Upper lobe of right lung (tissue), 1 donor: ENCODE results near the gene ARHGAP1. TPM values are rescaled to one million over a fixed set of nuclear protein-coding genes. Genes with fewer than 3 reads are reported as not detected.

Source experiments
- ATAC-seq: fragments of 200-7000 bp; cut with Tn5 transposase; one replicate; pipeline ENCODE4 v1.9.1; 2020; ENCODE audit warnings: mild to moderate bottlenecking, moderate library complexity
- DNase-seq: peaks from one replicate; pipeline ENCODE4 v3.0.0-alpha.2; 2020
- H3K27ac ChIP-seq: fragments of 200-600 bp; one replicate; pipeline ENCODE4 v1.8.0; 2022
- H3K27me3 ChIP-seq: fragments of 200-600 bp; one replicate; pipeline ENCODE4 v1.8.0; 2022; ENCODE audit warnings: mild to moderate bottlenecking
- H3K36me3 ChIP-seq: fragments of 200-600 bp; one replicate; pipeline ENCODE4 v1.8.0; 2022
- H3K4me1 ChIP-seq: fragments of 200-600 bp; one replicate; pipeline ENCODE4 v1.8.0; 2022
- H3K4me3 ChIP-seq: fragments of 200-600 bp; one replicate; pipeline ENCODE4 v1.8.0; 2022; ENCODE audit warnings: mild to moderate bottlenecking
- H3K9me3 ChIP-seq: fragments of 200-600 bp; one replicate; pipeline ENCODE4 v1.8.0; 2022
- intact Hi-C: fragments of 100-400 bp; cut with DNase I; formaldehyde crosslinking; loops from one replicate; pipeline ENCODE4 v1.11.0; 2022
- total RNA-seq: library from RNA; stranded (reverse); fragmentation: NEBNext Ultra II Directional; extraction: Animal tissue kit (Norgen Biotek cat#: 25700); gene quantifications from one replicate; pipeline ENCODE4 v1.2.1, GENCODE V29; 2021
- TF ChIP-seq, protein P1 (sequence below): fragments of 200-600 bp; IDR thresholded peaks from one replicate; pipeline ENCODE4 v1.8.0; 2022; ENCODE audit warnings: antibody characterized with exemption
- donor health status: DM: no; HTN: yes; CAD: no; lungs with severe emphysema.

Gene ARHGAP1
- total RNA-seq, 1 donor from 2014 or later = 62.8 TPM

DNA sequence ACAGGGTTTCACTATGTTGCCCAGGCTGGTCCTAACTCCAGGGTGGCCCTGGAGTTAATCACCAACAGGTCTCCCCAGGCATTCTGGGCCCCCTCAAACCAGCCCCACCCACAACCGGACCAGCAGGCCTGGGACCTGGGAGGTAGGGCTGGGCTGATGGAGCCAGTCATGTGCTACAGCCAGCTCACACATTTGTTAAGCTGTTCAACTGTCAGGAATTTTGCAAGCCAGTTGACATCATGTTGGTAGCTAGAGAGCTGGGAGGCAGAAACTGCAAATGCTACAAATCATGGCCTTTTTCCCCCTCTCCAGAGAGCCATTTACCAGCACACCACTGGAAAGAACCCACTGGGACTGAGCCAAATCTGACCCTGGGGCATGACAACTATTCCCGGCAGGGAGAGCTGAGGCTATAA lies 6.8 kb downstream of the ARHGAP1 start:
- Histone ChIP-seq H3K27me3 (no peaks in the 10 kb centered on the region), H3K27ac (peak overlapping the region; percentile 30), H3K4me1 (peaks cover 16% of the 10 kb centered on the region), H3K9me3 (no peaks in the 10 kb centered on the region), H3K4me3 (no peak overlapping the region), H3K36me3 (peaks cover 61% of the 10 kb centered on the region)
- intact Hi-C loops = no loop called here
- TF ChIP-seq, protein P1, sequence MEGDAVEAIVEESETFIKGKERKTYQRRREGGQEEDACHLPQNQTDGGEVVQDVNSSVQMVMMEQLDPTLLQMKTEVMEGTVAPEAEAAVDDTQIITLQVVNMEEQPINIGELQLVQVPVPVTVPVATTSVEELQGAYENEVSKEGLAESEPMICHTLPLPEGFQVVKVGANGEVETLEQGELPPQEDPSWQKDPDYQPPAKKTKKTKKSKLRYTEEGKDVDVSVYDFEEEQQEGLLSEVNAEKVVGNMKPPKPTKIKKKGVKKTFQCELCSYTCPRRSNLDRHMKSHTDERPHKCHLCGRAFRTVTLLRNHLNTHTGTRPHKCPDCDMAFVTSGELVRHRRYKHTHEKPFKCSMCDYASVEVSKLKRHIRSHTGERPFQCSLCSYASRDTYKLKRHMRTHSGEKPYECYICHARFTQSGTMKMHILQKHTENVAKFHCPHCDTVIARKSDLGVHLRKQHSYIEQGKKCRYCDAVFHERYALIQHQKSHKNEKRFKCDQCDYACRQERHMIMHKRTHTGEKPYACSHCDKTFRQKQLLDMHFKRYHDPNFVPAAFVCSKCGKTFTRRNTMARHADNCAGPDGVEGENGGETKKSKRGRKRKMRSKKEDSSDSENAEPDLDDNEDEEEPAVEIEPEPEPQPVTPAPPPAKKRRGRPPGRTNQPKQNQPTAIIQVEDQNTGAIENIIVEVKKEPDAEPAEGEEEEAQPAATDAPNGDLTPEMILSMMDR = no peak
- ATAC-seq = no peak
- DNase-seq = no peak

- peaks cover 15% of the 10 kb centered on the region for H3K4me1 ChIP-seq
- no peak for DNase-seq
- intact Hi-C loops = no loop called here
- H3K9me3 ChIP-seq = no peaks in the 10 kb centered on the region
- no peak for ATAC-seq
- no peaks in the 10 kb centered on the region for H3K27me3 ChIP-seq
- TF ChIP-seq, protein P1 = no peak
- no peak overlapping the region for H3K27ac ChIP-seq
- H3K36me3 ChIP-seq = peaks cover 71% of the 10 kb centered on the region
- no peak overlapping the region for H3K4me3 ChIP-seq
Observed at GRCh38 chr11:46692450-46692849, 8.0 kb downstream of the ARHGAP1 start.

DNA sequence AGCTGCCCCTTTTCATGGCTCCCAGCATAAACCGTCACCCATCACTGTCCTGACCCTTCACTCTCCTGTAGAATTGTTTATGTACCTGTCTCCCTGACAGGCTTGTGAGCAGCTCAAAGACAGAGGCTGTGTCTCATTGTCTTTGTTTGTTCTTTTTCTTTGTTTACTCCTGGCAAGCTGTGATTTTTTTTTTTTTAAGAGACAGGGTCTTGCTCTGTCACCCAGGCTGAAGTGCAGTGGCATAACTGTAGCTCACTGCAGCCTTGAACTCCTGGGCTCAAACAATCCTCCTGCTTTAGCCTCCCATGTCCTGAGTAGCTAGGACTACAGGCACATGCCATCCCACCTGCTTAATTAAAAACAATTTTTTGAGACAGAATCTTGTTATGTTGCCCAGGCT lies 9.7 kb downstream of the ARHGAP1 start:
- no peaks in the 10 kb centered on the region for H3K27me3 ChIP-seq
- intact Hi-C loops = no loop called here
- ATAC-seq (no peak), DNase-seq (no peak)
- no peaks in the 10 kb centered on the region for H3K9me3 ChIP-seq
- no peak overlapping the region for H3K27ac ChIP-seq
- peaks cover 10% of the 10 kb centered on the region for H3K4me1 ChIP-seq
- TF ChIP-seq, protein P1 = no peak
- peaks cover 84% of the 10 kb centered on the region for H3K36me3 ChIP-seq
- H3K4me3 ChIP-seq = no peak overlapping the region

DNA sequence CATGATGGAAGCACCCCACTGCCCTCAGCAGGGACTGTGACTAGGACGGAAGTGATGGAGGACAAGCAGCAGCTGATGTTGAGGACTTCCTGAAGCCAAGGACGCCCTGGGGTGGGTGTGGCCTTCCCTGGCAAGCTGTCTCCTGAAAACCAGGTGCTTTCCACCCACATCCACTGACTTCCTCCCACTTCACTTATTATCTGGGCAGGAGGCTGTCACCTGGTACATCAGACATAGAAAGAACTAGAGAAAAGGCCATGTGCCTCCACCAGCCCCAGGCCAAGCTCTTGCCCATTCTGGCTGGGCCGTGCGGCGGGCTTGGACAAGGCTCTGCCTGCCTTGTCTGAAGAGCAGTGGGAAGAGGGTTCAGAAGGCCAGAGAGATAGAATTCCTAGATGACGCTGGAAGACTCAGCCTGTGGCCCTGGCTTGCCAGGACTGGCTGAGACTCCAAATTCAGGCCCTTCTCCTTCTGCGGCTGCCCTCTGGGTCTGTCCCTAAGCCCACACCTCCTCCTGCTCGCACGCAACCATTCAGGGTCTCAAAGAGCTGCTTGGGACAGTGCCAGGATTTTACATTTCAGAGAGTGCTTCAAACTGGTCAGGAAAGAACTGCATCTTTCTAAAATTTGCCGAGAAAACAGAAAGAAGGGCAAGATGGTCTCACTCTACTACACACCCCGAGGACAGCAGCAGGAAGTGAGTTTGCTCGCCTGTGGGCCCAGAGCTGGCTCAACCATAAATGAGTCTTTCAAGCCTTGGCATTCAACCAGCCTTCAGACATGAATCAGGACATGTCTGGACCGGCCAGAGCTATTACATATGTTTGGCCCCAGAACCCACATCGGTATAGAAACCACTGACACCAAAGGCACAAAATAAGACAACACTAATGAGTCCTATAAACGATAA lies 13.3 kb downstream of the ARHGAP1 start:
- no peaks in the 10 kb centered on the region for H3K9me3 ChIP-seq
- peaks cover 65% of the 10 kb centered on the region for H3K36me3 ChIP-seq
- DNase-seq = no peak
- no peak overlapping the region for H3K4me3 ChIP-seq
- intact Hi-C loops = no loop called here
- H3K27me3 ChIP-seq = no peaks in the 10 kb centered on the region
- peak; percentile 26 for ATAC-seq
- TF ChIP-seq, protein P1 = no peak
- H3K4me1 ChIP-seq = peaks cover 10% of the 10 kb centered on the region
- H3K27ac ChIP-seq = peak overlapping the region; percentile 28

DNA sequence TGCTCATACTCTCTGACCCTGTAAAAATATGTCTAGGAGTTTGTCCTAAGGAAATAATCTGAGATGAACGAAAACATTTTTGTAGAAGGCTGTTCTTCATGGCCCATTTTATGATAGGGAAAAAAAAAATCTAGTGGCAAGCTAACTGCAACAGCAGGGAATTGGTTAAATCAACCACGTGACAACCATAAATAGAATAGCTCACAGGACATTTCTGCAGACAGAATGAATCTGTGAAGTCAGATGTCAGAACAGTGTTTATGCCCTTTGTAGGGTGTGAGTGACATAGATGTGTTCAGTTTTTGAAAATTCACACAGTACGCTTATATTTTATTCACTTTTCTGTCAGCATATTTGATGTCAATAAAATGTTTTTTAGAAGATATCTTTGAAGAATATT lies 16.1 kb downstream of the ARHGAP1 start:
- Histone ChIP-seq H3K36me3 (peaks cover 73% of the 10 kb centered on the region), H3K27me3 (no peaks in the 10 kb centered on the region), H3K4me1 (peaks cover 10% of the 10 kb centered on the region), H3K9me3 (no peaks in the 10 kb centered on the region), H3K4me3 (no peak overlapping the region), H3K27ac (no peak overlapping the region)
- ATAC-seq = no peak
- intact Hi-C loops = no loop called here
- DNase-seq = no peak
- TF ChIP-seq, protein P1 = no peak
